HCT116 (cell line): Measurements from ENCODE around the gene CRY2. TPM values are rescaled to one million over a fixed set of nuclear protein-coding genes. Genes with fewer than 3 reads are reported as not detected.

Source experiments
- ATAC-seq: fragments of 200-7000 bp; cut with Tn5 transposase; 2 replicates; pipeline ENCODE4 v1.9.1; 2020; ENCODE audit warnings: mild to moderate bottlenecking, moderate library complexity
- BruUV-seq: library from RNA; stranded (reverse); fragments of 400-500 nt; replicated peaks from 2 replicates; lab custom pipeline; 2021; lab: Mats Ljungman, UMichigan
- CTCF ChIA-PET: fragments of 300-600 bp; sonication (Branson Sonifier 250); formaldehyde crosslinking; loops from one replicate; lab custom pipeline; 2021; ENCODE audit warnings: antibody characterized with exemption; lab: Charles Lee
- POLR2A ChIA-PET: fragments of 300-600, 350-600 bp; sonication (Branson Sonifier 250); formaldehyde crosslinking; loops from one replicate; lab custom pipeline; 2021; ENCODE audit warnings: antibody characterized with exemption; lab: Charles Lee
- RAD21 ChIA-PET, 2 experiments: fragments of 300-600 bp; sonication (Branson Sonifier 250); formaldehyde crosslinking; loops; one replicate each; lab custom pipeline; 2023; ENCODE audit warnings: low total read pairs in 2 of 2; ENCODE audit not compliant: uncharacterized antibody in 2 of 2, unreplicated experiment in 2 of 2, low non-redundant PET in 1 of 2; lab: Charles Lee
- DNase-seq: peaks from one replicate; pipeline ENCODE4 v3.0.0-alpha.2; 2010; ENCODE audit warnings: low read depth, low spot score
- H2AFZ ChIP-seq: fragments of 200-600 bp; shearing (Covaris generic), sonication (generic); 2 replicates; pipeline ENCODE4 v1.6.1; 2017; ENCODE audit warnings: low read depth, mixed run types, mixed read lengths, antibody characterized with exemption, low read length; ENCODE audit not compliant: poor library complexity, severe bottlenecking
- H3K27ac ChIP-seq: 2 replicates; pipeline ENCODE4 v1.5.1; 2012; ENCODE audit warnings: low read depth, low read length
- H3K27me3 ChIP-seq: fragments of 200-600 bp; sonication (generic); 2 replicates; pipeline ENCODE4 v1.6.1; 2016; ENCODE audit warnings: mixed run types, low read length, mixed read lengths; ENCODE audit not compliant: insufficient read depth
- H3K36me3 ChIP-seq, 2 experiments: fragments of 200-500 bp in 1 of 2; fragments of 200-600 bp in 1 of 2; sonication (Bioruptor generic) in 1 of 2; sonication (generic) in 1 of 2; 2 replicates each; pipeline versions ENCODE4 v1.5.1 to v1.6.1; 2014 to 2016; ENCODE audit warnings: low read length in 2 of 2, inconsistent platforms in 1 of 2, mixed read lengths in 1 of 2, mixed run types in 1 of 2; ENCODE audit not compliant: insufficient read depth in 2 of 2, control insufficient read depth in 1 of 2
- H3K4me1 ChIP-seq, 2 experiments: fragments of 200-600 bp in 1 of 2; sonication (generic) in 1 of 2; 2 replicates each; pipeline versions ENCODE4 v1.5.1 to v1.6.1; 2012 to 2017; ENCODE audit warnings: low read length in 2 of 2, inconsistent platforms in 1 of 2, mild to moderate bottlenecking in 1 of 2, mixed read lengths in 1 of 2, mixed run types in 1 of 2, moderate library complexity in 1 of 2; ENCODE audit not compliant: insufficient read depth in 2 of 2, control insufficient read depth in 1 of 2
- H3K4me2 ChIP-seq: fragments of 200-600 bp; sonication (generic); 2 replicates; pipeline ENCODE4 v1.6.1; 2017; ENCODE audit warnings: mixed run types, low read length, mixed read lengths
- H3K4me3 ChIP-seq, 2 experiments: fragments of 200-600 bp in 1 of 2; sonication (generic) in 1 of 2; replicated peaks in 1 of 2; 2 replicates each; pipeline ENCODE4 v1.5.1; 2011 to 2016; ENCODE audit warnings: low read length in 2 of 2, control low read depth in 1 of 2, low read depth in 1 of 2, mild to moderate bottlenecking in 1 of 2, mixed read lengths in 1 of 2, mixed run types in 1 of 2
- H3K79me2 ChIP-seq: fragments of 200-600 bp; sonication (generic); 2 replicates; pipeline ENCODE4 v1.6.1; 2017; ENCODE audit warnings: mild to moderate bottlenecking, mixed run types, low read length, moderate library complexity, mixed read lengths; ENCODE audit not compliant: insufficient read depth
- H3K9ac ChIP-seq: fragments of 200-600 bp; sonication (generic); 2 replicates; pipeline ENCODE4 v1.6.1; 2016; ENCODE audit warnings: low read length, mixed read lengths
- H3K9me2 ChIP-seq: fragments of 200-600 bp; sonication (generic), shearing (Covaris generic); 2 replicates; pipeline ENCODE4 v1.6.1; 2017; ENCODE audit warnings: mixed run types, mild to moderate bottlenecking, moderate library complexity; ENCODE audit not compliant: insufficient read depth
- H3K9me3 ChIP-seq, 2 experiments: fragments of 200-500 bp in 1 of 2; fragments of 200-600 bp in 1 of 2; sonication (Bioruptor generic) in 1 of 2; sonication (generic) in 1 of 2; 2 replicates each; pipeline ENCODE4 v1.6.1; 2014 to 2017; ENCODE audit warnings: low read length in 2 of 2, mixed read lengths in 2 of 2, inconsistent platforms in 1 of 2, low read depth in 1 of 2, mild to moderate bottlenecking in 1 of 2, mixed run types in 1 of 2, moderate library complexity in 1 of 2; ENCODE audit not compliant: control insufficient read depth in 1 of 2, insufficient read depth in 1 of 2
- H4K20me1 ChIP-seq: fragments of 200-600 bp; sonication (generic), shearing (Covaris generic); 2 replicates; pipeline ENCODE4 v1.6.1; 2017; ENCODE audit warnings: mixed run types, mild to moderate bottlenecking, moderate library complexity; ENCODE audit not compliant: insufficient read depth
- CBX3 ChIP-seq: IDR thresholded peaks from 2 replicates; pipeline ENCODE4 v1.6.1; 2012; ENCODE audit warnings: low read depth
- CTCF ChIP-seq, 3 experiments: fragments of 200-600 bp in 1 of 3; sonication (generic) in 1 of 3; IDR thresholded peaks in 2 of 3; conservative IDR thresholded peaks in 1 of 3; 2 replicates each; pipeline ENCODE4 v1.5.1; 2012 to 2017; ENCODE audit warnings: low read depth in 2 of 3, low read length in 2 of 3, antibody characterized with exemption in 1 of 3, borderline replicate concordance in 1 of 3, control low read depth in 1 of 3, mild to moderate bottlenecking in 1 of 3, mixed read lengths in 1 of 3, mixed run types in 1 of 3, moderate library complexity in 1 of 3; ENCODE audit not compliant: insufficient read depth in 1 of 3
- EZH2phosphoT487 ChIP-seq: fragments of 200-600 bp; IDR thresholded peaks from 2 replicates; pipeline ENCODE4 v1.6.1; 2018; ENCODE audit warnings: antibody characterized with exemption, borderline replicate concordance
- FOSL1 ChIP-seq: IDR thresholded peaks from 2 replicates; pipeline ENCODE4 v1.6.1; 2012; ENCODE audit warnings: low read depth
- POLR2A ChIP-seq: IDR thresholded peaks from 2 replicates; pipeline ENCODE4 v1.7.0; 2011; ENCODE audit warnings: borderline replicate concordance; ENCODE audit not compliant: insufficient read depth, insufficient read length; ENCODE audit errors: extremely low read depth
- POLR2AphosphoS5 ChIP-seq: IDR thresholded peaks from 2 replicates; pipeline ENCODE4 v1.6.1; 2011; ENCODE audit warnings: mild to moderate bottlenecking, low read depth, low read length, moderate library complexity
- RAD21 ChIP-seq: IDR thresholded peaks from 2 replicates; pipeline ENCODE4 v1.6.1; 2012; ENCODE audit warnings: low read depth, mild to moderate bottlenecking
- SP1 ChIP-seq: IDR thresholded peaks from 2 replicates; pipeline ENCODE4 v1.6.1; 2012; ENCODE audit warnings: low read depth
- SRF ChIP-seq: IDR thresholded peaks from 2 replicates; pipeline ENCODE4 v1.6.1; 2012; ENCODE audit warnings: low read depth
- YY1 ChIP-seq: IDR thresholded peaks from 2 replicates; pipeline ENCODE4 v1.6.1; 2011; ENCODE audit warnings: low read length, low read depth, moderate library complexity, mild to moderate bottlenecking; ENCODE audit not compliant: insufficient replicate concordance; ENCODE audit errors: extremely low read depth
- ZFX ChIP-seq: fragments of 450-650 bp; IDR thresholded peaks from 2 replicates; pipeline ENCODE4 v1.6.1; 2017
- ZNF274 ChIP-seq: fragments of 200-500 bp; sonication (Bioruptor generic); IDR thresholded peaks from 2 replicates; pipeline ENCODE4 v1.6.1; 2014; ENCODE audit warnings: mild to moderate bottlenecking, low read depth, low read length, inconsistent platforms
- intact Hi-C: fragments of 100-400 bp; cut with micrococcal nuclease; formaldehyde crosslinking; loops from 2 replicates; pipeline ENCODE4 v1.10.0; 2022
- total RNA-seq: library from RNA; stranded (reverse); gene quantifications from one replicate; pipeline ENCODE4 v1.2.1, GENCODE V29; 2021; ENCODE audit not compliant: unreplicated experiment
- TF ChIP-seq, protein P1 (sequence below): IDR thresholded peaks from 2 replicates; pipeline ENCODE4 v1.6.1; 2012

The CRY2 gene
- total RNA-seq, 1 experiment from 2014 or later = 18.0 TPM

DNA sequence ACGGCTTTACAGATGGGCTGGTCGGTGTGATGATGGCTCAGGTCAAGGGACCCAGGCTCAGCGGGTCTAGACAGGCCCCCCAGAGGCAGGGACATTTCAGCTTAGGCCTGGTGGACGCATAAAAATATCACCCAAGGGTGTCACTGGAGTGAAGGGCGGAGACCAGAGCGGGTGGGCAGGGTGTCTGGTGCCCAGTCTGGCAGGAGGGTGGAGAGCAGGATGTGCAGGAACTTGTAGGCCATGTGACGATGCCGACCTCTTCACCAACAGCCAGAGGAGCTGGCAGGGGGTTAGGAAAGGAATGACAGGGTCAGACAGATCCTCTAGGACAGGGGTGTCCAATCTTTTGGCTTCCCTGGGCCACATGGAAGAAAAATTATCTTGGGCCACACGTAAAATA, 42.7 kb downstream of the CRY2 start:
- TF ChIP-seq, protein P1, sequence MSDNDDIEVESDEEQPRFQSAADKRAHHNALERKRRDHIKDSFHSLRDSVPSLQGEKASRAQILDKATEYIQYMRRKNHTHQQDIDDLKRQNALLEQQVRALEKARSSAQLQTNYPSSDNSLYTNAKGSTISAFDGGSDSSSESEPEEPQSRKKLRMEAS = no peak
- no peak for TF ChIP-seq SP1
- TF ChIP-seq POLR2A = no peak
- no peak for TF ChIP-seq CTCF (IDR thresholded peaks at IDR 0.05 in 2 of 3, conservative IDR thresholded peaks at IDR 0.05 in 1 of 3; ENCODE audit: borderline replicate concordance in 1 of 3, insufficient read depth in 1 of 3, low read depth in 2 of 3, low read length in 2 of 3)
- no peak for TF ChIP-seq SRF
- no peak for TF ChIP-seq FOSL1
- TF ChIP-seq CBX3 = no peak
- TF ChIP-seq ZNF274 = no peak
- no peak for TF ChIP-seq RAD21
- TF ChIP-seq POLR2AphosphoS5 = no peak
- TF ChIP-seq EZH2phosphoT487 = no peak
- TF ChIP-seq ZFX = no peak
- no peak for TF ChIP-seq YY1
- TF ChIP-seq, all 23 proteins: peak for 0
- Histone ChIP-seq H3K27ac (no peak overlapping the region), H3K36me3 (no peaks in the 10 kb centered on the region), H3K4me2 (no peak overlapping the region), H3K79me2 (no peaks in the 10 kb centered on the region), H3K4me1 (peaks cover 0 to 7% of the 10 kb centered on the region in 2 experiments; a peak in 1 of 4 replicates), H4K20me1 (no peaks in the 10 kb centered on the region), H3K27me3 (no peaks in the 10 kb centered on the region), H3K9ac (no peak overlapping the region), H3K4me3 (no peak overlapping the region), H3K9me3 (no peaks in the 10 kb centered on the region), H3K9me2 (no peaks in the 10 kb centered on the region), H2AFZ (no peak overlapping the region)
- no peak for ATAC-seq
- POLR2A ChIA-PET = no interaction called here
- BruUV-seq = no TSS peak
- RAD21 ChIA-PET = no interaction called here
- intact Hi-C loops = no loop called here
- DNase-seq = no peak
- CTCF ChIA-PET = no interaction called here
